PC-9 (cell line): ENCODE results near the gene RFTN1. TPM values are rescaled to one million over a fixed set of nuclear protein-coding genes. Genes with fewer than 3 reads are reported as not detected.

ENCODE experiments used
- BruUV-seq: library from RNA; stranded (reverse); fragments of 400-500 nt; replicated peaks from 2 replicates; lab custom pipeline; 2021; lab: Mats Ljungman, UMichigan
- CTCF ChIA-PET: fragments of 300-600 bp; sonication (Branson Sonifier 250); formaldehyde crosslinking; loops from one replicate; lab custom pipeline; 2022; ENCODE audit warnings: antibody characterized with exemption; lab: Charles Lee
- POLR2A ChIA-PET: fragments of 300-600 bp; sonication (Branson Sonifier 250); formaldehyde crosslinking; loops from one replicate; lab custom pipeline; 2022; ENCODE audit warnings: antibody characterized with exemption; ENCODE audit not compliant: unreplicated experiment; lab: Charles Lee
- DNase-seq, 2 experiments: peaks; one replicate each; pipeline versions ENCODE4 v3.0.0 to v3.0.0-alpha.2; 2015 to 2022; ENCODE audit warnings: mixed read lengths in 1 of 2
- H2AFZ ChIP-seq: fragments of 200-600 bp; sonication (generic); 2 replicates; pipeline ENCODE4 v1.8.1; 2017; ENCODE audit warnings: antibody characterized with exemption
- H3F3A ChIP-seq: fragments of 200-600 bp; sonication (generic); 2 replicates; pipeline ENCODE4 v1.8.1; 2017; ENCODE audit warnings: antibody characterized with exemption, mild to moderate bottlenecking, low read depth; ENCODE audit not compliant: insufficient read depth
- H3K27ac ChIP-seq: fragments of 200-600 bp; sonication (generic); 2 replicates; pipeline ENCODE4 v1.6.1; 2016; ENCODE audit warnings: mixed run types
- H3K27me3 ChIP-seq: fragments of 200-600 bp; sonication (generic); 2 replicates; pipeline ENCODE4 v1.6.1; 2016; ENCODE audit warnings: low read depth, mixed run types; ENCODE audit not compliant: insufficient read depth
- H3K36me3 ChIP-seq: fragments of 200-600 bp; sonication (generic); 2 replicates; pipeline ENCODE4 v1.6.1; 2016; ENCODE audit warnings: low read depth, mixed run types
- H3K4me1 ChIP-seq: fragments of 200-600 bp; sonication (generic); replicated peaks from 2 replicates; pipeline ENCODE4 v1.6.1; 2016; ENCODE audit warnings: mixed run types; ENCODE audit not compliant: insufficient read depth
- H3K4me2 ChIP-seq: fragments of 200-600 bp; sonication (generic); 2 replicates; pipeline ENCODE4 v1.6.1; 2017; ENCODE audit warnings: mixed run types
- H3K4me3 ChIP-seq: fragments of 200-600 bp; sonication (generic); 2 replicates; pipeline ENCODE4 v1.6.1; 2016; ENCODE audit warnings: mixed run types
- H3K79me2 ChIP-seq: fragments of 200-600 bp; sonication (generic); 2 replicates; pipeline ENCODE4 v1.6.1; 2017; ENCODE audit warnings: low read depth, mixed run types
- H3K9me2 ChIP-seq: fragments of 200-600 bp; sonication (generic); 2 replicates; pipeline ENCODE4 v1.8.1; 2017; ENCODE audit warnings: mild to moderate bottlenecking; ENCODE audit not compliant: insufficient read depth
- H3K9me3 ChIP-seq: fragments of 200-600 bp; sonication (generic); 2 replicates; pipeline ENCODE4 v1.8.1; 2016; ENCODE audit warnings: low read depth; ENCODE audit not compliant: insufficient read depth
- H4K20me1 ChIP-seq: fragments of 200-600 bp; sonication (generic); 2 replicates; pipeline ENCODE4 v1.8.1; 2017; ENCODE audit not compliant: insufficient read depth
- EZH2 ChIP-seq: fragments of 200-600 bp; sonication (generic); IDR thresholded peaks from 2 replicates; pipeline ENCODE4 v1.8.0; 2017; ENCODE audit warnings: antibody characterized with exemption, low read depth
- intact Hi-C: fragments of 100-400 bp; cut with micrococcal nuclease; formaldehyde crosslinking; loops from one replicate; pipeline ENCODE4 v1.10.0; 2022; ENCODE audit not compliant: unreplicated experiment
- total RNA-seq: library from RNA; stranded (reverse); gene quantifications from 2 replicates; pipeline ENCODE4 v1.2.3, GENCODE V29; 2021
- TF ChIP-seq, protein P1 (sequence below): fragments of 200-600 bp; sonication (generic); conservative IDR thresholded peaks from 2 replicates; pipeline ENCODE4 v1.6.1; 2017; ENCODE audit warnings: mixed run types, antibody characterized with exemption, mild to moderate bottlenecking, moderate library complexity

Gene RFTN1
- total RNA-seq, 1 experiment from 2014 or later = 0.41 TPM

DNA sequence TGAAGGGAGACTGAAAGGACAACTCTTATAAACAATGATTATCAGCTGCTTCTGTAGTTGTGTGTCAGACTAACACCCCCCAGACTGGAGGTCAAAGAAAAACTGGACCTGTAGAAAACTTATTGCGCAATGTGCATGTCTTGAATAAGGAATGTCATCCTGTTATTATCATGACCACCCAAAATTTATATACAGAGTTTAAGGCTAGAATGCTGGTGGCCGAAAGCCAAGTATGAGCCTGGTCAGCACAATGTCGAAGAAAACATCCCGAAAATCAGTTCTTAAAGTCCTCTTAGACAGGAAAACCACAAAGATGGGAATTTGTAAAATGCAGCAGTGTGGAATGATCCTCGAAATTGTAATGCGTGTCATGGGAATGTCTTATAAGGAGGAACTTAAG is 29.3 kb downstream of the RFTN1 start:
- Histone ChIP-seq H3K4me2 (no peak overlapping the region), H3K9me2 (no peaks in the 10 kb centered on the region), H3K4me3 (no peak overlapping the region), H3K27ac (no peak overlapping the region), H3K79me2 (no peaks in the 10 kb centered on the region), H3K9me3 (no peaks in the 10 kb centered on the region), H4K20me1 (no peaks in the 10 kb centered on the region), H3K27me3 (no peaks in the 10 kb centered on the region), H2AFZ (no peak overlapping the region), H3K4me1 (no peaks in the 10 kb centered on the region), H3K36me3 (no peaks in the 10 kb centered on the region), H3F3A (no peaks in the 10 kb centered on the region)
- POLR2A ChIA-PET = no interaction called here
- TF ChIP-seq, protein P1, sequence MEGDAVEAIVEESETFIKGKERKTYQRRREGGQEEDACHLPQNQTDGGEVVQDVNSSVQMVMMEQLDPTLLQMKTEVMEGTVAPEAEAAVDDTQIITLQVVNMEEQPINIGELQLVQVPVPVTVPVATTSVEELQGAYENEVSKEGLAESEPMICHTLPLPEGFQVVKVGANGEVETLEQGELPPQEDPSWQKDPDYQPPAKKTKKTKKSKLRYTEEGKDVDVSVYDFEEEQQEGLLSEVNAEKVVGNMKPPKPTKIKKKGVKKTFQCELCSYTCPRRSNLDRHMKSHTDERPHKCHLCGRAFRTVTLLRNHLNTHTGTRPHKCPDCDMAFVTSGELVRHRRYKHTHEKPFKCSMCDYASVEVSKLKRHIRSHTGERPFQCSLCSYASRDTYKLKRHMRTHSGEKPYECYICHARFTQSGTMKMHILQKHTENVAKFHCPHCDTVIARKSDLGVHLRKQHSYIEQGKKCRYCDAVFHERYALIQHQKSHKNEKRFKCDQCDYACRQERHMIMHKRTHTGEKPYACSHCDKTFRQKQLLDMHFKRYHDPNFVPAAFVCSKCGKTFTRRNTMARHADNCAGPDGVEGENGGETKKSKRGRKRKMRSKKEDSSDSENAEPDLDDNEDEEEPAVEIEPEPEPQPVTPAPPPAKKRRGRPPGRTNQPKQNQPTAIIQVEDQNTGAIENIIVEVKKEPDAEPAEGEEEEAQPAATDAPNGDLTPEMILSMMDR = no peak
- no peak for TF ChIP-seq EZH2
- CTCF ChIA-PET = no interaction called here
- no peak for DNase-seq
- no TSS peak for BruUV-seq
- intact Hi-C loops = no loop called here

DNA sequence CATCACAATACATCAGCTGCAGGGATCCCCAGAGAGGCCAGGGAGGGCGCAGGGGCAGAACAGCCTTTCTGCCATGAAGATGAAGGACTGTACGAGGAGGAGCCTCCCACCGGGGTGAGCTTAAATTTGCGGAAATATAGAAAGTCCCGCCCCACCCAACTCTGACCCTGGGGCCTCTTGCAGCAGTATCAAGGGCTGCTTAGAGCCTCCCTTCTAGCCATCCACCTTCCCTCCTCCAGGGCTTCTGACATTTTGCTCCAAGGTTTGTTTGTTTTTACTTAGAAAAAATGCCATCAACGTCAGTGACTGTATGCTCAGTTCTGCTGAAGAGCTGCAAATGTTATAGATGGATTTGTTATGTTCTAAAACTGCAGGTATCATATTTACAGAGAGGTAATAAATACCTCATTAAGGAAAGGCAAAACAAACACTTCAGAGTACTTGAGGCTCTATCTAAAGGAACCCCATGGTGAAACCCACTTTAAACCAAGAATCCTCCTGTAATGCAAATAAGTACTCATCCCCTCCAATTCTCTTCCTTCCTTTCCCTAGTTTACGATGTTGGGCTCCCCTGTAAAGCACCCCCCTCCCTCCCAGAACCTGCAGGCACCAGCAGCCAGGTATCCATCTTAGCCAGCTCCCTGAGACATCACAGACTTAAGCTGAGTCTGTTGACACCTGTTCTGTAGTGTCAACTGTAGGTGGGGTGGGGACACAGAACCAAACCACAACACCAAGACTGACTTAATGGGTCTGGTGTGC is 30.5 kb downstream of the RFTN1 start:
- Histone ChIP-seq H3K9me3 (no peaks in the 10 kb centered on the region), H3K27me3 (no peaks in the 10 kb centered on the region), H3F3A (no peaks in the 10 kb centered on the region), H3K9me2 (no peaks in the 10 kb centered on the region), H3K4me3 (no peak overlapping the region), H3K27ac (no peak overlapping the region), H3K4me2 (no peak overlapping the region), H4K20me1 (no peaks in the 10 kb centered on the region), H2AFZ (no peak overlapping the region), H3K4me1 (no peaks in the 10 kb centered on the region), H3K79me2 (no peaks in the 10 kb centered on the region), H3K36me3 (no peaks in the 10 kb centered on the region)
- no peak for TF ChIP-seq EZH2
- TF ChIP-seq, protein P1 = no peak
- POLR2A ChIA-PET = no interaction called here
- CTCF ChIA-PET = no interaction called here
- intact Hi-C loops = no loop called here
- DNase-seq = no peak
- BruUV-seq = no TSS peak

DNA sequence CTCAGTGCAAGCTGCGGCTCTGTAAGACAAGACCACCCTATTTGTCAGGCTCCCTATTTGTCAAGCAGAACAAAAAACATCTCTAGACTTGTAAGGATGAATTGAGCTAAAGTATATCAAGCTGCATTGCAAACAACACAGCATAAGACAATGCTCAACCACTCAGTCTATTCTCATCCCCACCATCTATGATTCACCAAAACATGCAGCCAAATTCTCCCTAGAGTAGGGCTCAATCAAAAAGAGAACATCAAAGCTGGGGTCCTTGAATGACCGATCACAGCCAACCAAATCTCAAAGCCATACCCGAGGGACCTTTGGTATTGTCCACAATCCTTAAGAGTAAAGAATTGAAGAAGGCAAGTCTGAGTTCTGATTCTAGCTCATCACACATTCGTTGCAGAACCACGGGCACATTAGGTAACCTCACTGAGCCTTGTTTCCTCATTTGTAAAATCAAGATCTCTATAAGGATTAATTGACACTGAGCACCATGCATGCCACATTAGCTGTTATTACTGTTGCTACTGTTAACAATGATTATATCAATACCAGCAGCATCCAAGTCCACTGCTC is 31.2 kb downstream of the RFTN1 start:
- DNase-seq = no peak
- Histone ChIP-seq H3F3A (no peaks in the 10 kb centered on the region), H3K4me3 (no peak overlapping the region), H3K36me3 (no peaks in the 10 kb centered on the region), H2AFZ (no peak overlapping the region), H3K9me3 (no peaks in the 10 kb centered on the region), H3K79me2 (no peaks in the 10 kb centered on the region), H3K4me2 (no peak overlapping the region), H3K27ac (no peak overlapping the region), H3K4me1 (no peaks in the 10 kb centered on the region), H3K9me2 (no peaks in the 10 kb centered on the region), H4K20me1 (no peaks in the 10 kb centered on the region), H3K27me3 (no peaks in the 10 kb centered on the region)
- CTCF ChIA-PET = no interaction called here
- TF ChIP-seq, protein P1 = no peak
- no peak for TF ChIP-seq EZH2
- intact Hi-C loops = no loop called here
- POLR2A ChIA-PET = no interaction called here
- BruUV-seq = no TSS peak
